ENCODE results near the gene UGT8.
"Not testable (repeated sequence)": the region's sequence is repeated elsewhere in the genome, so short reads cannot be mapped to it uniquely, and the experiment has no call there.

UGT8 gene

DNA sequence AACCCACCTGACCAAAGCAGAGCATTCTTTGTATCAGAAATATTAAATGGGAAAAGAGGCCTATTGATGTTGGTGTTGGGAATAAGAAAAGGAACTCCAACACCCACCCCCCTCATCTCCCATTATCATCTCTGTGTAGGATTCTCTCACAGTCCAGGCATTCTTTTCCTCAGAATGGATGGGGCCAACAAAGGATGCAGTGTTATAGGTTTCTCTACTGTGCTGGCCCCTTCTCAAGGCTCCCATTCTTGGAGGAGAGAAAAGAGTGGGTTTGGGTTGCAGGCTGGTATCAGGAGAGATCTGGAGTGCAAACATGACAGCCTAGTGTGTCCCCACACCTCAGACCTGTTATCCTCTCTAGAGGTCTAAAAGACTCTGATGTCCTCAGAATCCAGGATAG is 59.6 kb downstream of the UGT8 start:
- Histone ChIP-seq H3K36me3 (ENCODE audit: control insufficient read depth, insufficient read depth, low read length) (no peaks in the 10 kb centered on the region), H3K4me1 (ENCODE audit: control insufficient read depth, insufficient read depth, low read length, poor library complexity, severe bottlenecking) (no peaks in the 10 kb centered on the region), H3K4me3 (ENCODE audit: extremely low read depth, insufficient read depth, low read length, poor library complexity, severe bottlenecking) (no peak overlapping the region), H3K9me3 (ENCODE audit: control insufficient read depth, low read length) (no peaks in the 10 kb centered on the region), H3K27ac (ENCODE audit: low read depth, low read length, severe bottlenecking) (no peak overlapping the region)

DNA sequence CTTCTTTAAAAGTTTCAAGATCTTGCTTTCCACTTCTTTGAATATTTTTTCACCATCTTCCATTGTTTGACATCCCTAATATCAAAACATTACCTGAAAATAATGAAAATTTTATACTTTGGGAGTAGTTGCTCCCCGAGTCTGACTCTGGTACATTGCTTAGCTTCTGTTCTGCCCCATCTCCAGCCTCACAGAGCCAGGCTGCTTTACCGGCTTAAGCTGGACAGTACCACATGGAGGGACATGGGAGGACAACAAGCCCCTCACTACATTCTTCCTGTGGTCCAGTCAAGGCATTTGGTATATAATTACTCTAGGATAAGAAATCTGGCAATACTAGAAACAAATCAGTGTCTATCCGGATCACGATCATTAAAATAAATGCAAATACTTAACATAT is 60.2 kb downstream of the UGT8 start:
- H3K27ac ChIP-seq (ENCODE audit: low read depth, low read length, severe bottlenecking) = no peak overlapping the region
- H3K4me1 ChIP-seq (ENCODE audit: control insufficient read depth, insufficient read depth, low read length, poor library complexity, severe bottlenecking) = no peaks in the 10 kb centered on the region
- H3K9me3 ChIP-seq (ENCODE audit: control insufficient read depth, low read length) = no peaks in the 10 kb centered on the region
- 100% methylated on average over 1 of the region's 4 CpGs; no CpG with 5 or more reads in 1 of the 2 experiments for WGBS, 2 experiments (ENCODE audit: insufficient coverage in 2 of 2)
- no peaks in the 10 kb centered on the region for H3K36me3 ChIP-seq (ENCODE audit: control insufficient read depth, insufficient read depth, low read length)
- H3K4me3 ChIP-seq (ENCODE audit: extremely low read depth, insufficient read depth, low read length, poor library complexity, severe bottlenecking) = no peak overlapping the region

GRCh38 chr4:114659386-114660008 is 60.9 kb downstream of the UGT8 start:
- Histone ChIP-seq H3K36me3 (ENCODE audit: control insufficient read depth, insufficient read depth, low read length) (no peaks in the 10 kb centered on the region), H3K27ac (ENCODE audit: low read depth, low read length, severe bottlenecking) (no peak overlapping the region), H3K4me3 (ENCODE audit: extremely low read depth, insufficient read depth, low read length, poor library complexity, severe bottlenecking) (no peak overlapping the region), H3K4me1 (ENCODE audit: control insufficient read depth, insufficient read depth, low read length, poor library complexity, severe bottlenecking) (no peaks in the 10 kb centered on the region), H3K9me3 (ENCODE audit: control insufficient read depth, low read length) (no peaks in the 10 kb centered on the region)
- WGBS, 2 experiments (ENCODE audit: insufficient coverage in 2 of 2) = 0 to 17% methylated on average over 1 to 2 of the region's 4 CpGs

DNA sequence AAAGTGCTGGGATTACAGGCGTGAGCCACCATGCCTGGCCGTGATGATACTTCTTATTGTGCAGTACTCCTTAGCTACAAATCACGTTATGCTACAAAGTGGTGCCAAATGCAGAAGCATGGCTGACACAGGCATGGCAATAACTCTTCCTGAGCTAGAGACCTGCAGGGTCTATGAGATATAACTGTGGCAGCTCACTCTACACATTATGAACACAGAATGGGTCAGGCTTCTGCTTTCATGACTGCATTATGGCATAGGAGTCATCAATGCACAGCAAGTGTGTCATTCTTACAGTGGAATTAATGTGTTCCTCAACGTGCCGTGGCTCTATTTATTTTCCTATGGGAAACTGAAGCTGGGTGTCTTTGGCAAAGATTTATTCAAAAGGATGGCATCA is 64.5 kb downstream of the UGT8 start:
- 89 to 93% methylated on average over 3 of the region's 5 CpGs for WGBS, 2 experiments (ENCODE audit: insufficient coverage in 2 of 2)
- no peaks in the 10 kb centered on the region for H3K36me3 ChIP-seq (ENCODE audit: control insufficient read depth, insufficient read depth, low read length)

DNA sequence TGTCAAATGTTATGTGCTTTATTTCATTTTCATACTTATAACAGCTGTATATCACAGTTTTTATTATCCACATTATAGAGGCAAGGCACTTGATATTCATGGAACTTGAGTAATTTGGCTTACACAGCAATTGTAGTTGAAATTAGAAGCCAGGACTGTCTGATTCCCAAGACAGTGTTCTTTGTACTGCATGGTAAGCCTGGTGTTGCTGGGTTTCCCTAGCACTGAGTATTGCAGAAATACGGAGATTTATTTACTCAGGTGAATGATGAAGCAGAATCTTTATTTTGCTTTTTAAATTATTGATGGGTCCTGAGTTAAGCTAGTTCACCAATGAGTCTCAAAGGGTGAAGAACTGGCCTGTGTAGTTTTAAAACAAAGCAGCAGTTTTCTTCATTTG is 70.0 kb downstream of the UGT8 start:
- Histone ChIP-seq H3K4me1 (ENCODE audit: control insufficient read depth, insufficient read depth, low read length, poor library complexity, severe bottlenecking) (no peaks in the 10 kb centered on the region), H3K27ac (ENCODE audit: low read depth, low read length, severe bottlenecking) (no peak overlapping the region), H3K9me3 (ENCODE audit: control insufficient read depth, low read length) (no peaks in the 10 kb centered on the region), H3K4me3 (ENCODE audit: extremely low read depth, insufficient read depth, low read length, poor library complexity, severe bottlenecking) (no peak overlapping the region), H3K36me3 (ENCODE audit: control insufficient read depth, insufficient read depth, low read length) (no peaks in the 10 kb centered on the region)
- WGBS, 2 experiments (ENCODE audit: insufficient coverage in 2 of 2) = 83 to 100% methylated on average over 1 of the region's 1 CpG

More for the DNA sequence above, 64.5 kb downstream of the UGT8 start:
- H3K4me3 ChIP-seq (ENCODE audit: extremely low read depth, insufficient read depth, low read length, poor library complexity, severe bottlenecking) = no peak overlapping the region
- no peaks in the 10 kb centered on the region for H3K4me1 ChIP-seq (ENCODE audit: control insufficient read depth, insufficient read depth, low read length, poor library complexity, severe bottlenecking)
- H3K9me3 ChIP-seq (ENCODE audit: control insufficient read depth, low read length) = no peaks in the 10 kb centered on the region
- H3K27ac ChIP-seq (ENCODE audit: low read depth, low read length, severe bottlenecking) = no peak overlapping the region

DNA sequence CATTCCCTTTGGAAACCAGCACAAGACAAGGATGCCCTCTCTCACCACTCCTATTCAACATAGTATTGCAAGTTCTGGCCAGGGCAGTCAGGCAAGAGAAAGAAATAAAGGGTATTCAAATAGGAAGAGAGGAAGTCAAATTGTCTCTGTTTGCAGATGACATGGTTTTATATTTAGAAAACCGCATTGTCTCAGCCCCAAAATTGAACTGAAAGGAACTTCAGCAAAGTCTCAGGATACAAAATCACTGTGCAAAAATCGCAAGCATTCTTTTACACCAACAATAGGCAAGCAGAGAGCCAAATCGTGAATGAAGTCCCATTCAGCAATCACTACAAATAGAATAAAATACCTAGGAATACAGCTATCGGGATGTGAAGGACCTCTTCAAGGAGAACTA is 72.1 kb downstream of the UGT8 start:
- WGBS, 2 experiments (ENCODE audit: insufficient coverage in 2 of 2) = 79 to 93% methylated on average over 2 to 3 of the region's 4 CpGs
- H3K4me1 ChIP-seq (ENCODE audit: control insufficient read depth, insufficient read depth, low read length, poor library complexity, severe bottlenecking) = not testable (repeated sequence)

DNA sequence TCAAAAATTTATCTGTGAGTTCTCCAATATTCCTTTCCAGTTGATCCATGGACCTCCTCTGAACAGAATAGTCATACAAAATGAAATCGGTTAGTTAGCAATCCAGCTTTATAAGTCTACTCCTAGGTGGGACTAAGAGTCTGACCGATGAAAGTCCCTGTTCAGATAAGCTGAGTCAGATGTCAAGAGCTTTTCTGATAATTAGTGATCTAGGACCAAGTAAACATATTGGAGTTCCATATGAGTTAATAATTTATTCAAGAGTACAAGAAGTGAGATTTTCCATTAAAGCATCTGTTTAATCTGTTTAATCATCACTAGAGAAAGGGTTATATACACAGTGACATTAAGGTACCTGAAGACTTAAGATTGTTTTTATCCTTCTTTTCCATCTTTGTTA is 74.7 kb downstream of the UGT8 start:
- no peaks in the 10 kb centered on the region for H3K36me3 ChIP-seq (ENCODE audit: control insufficient read depth, insufficient read depth, low read length)
- 82% methylated on average over 2 of the region's 2 CpGs; no CpG with 5 or more reads in 1 of the 2 experiments for WGBS, 2 experiments (ENCODE audit: insufficient coverage in 2 of 2)
- H3K4me1 ChIP-seq (ENCODE audit: control insufficient read depth, insufficient read depth, low read length, poor library complexity, severe bottlenecking) = no peaks in the 10 kb centered on the region
- H3K4me3 ChIP-seq (ENCODE audit: extremely low read depth, insufficient read depth, low read length, poor library complexity, severe bottlenecking) = no peak overlapping the region
- no peak overlapping the region for H3K27ac ChIP-seq (ENCODE audit: low read depth, low read length, severe bottlenecking)
- H3K9me3 ChIP-seq (ENCODE audit: control insufficient read depth, low read length) = no peaks in the 10 kb centered on the region

More for the DNA sequence above, 72.1 kb downstream of the UGT8 start:
- H3K9me3 ChIP-seq (ENCODE audit: control insufficient read depth, low read length); H3K27ac ChIP-seq (ENCODE audit: low read depth, low read length, severe bottlenecking); H3K4me3 ChIP-seq (ENCODE audit: extremely low read depth, insufficient read depth, low read length, poor library complexity, severe bottlenecking); H3K36me3 ChIP-seq (ENCODE audit: control insufficient read depth, insufficient read depth, low read length): not testable (repeated sequence)

- 90 to 100% methylated on average over 2 of the region's 2 CpGs for WGBS, 2 experiments (ENCODE audit: insufficient coverage in 2 of 2)
- Histone ChIP-seq H3K27ac (ENCODE audit: low read depth, low read length, severe bottlenecking) (no peak overlapping the region), H3K4me3 (ENCODE audit: extremely low read depth, insufficient read depth, low read length, poor library complexity, severe bottlenecking) (no peak overlapping the region), H3K36me3 (ENCODE audit: control insufficient read depth, insufficient read depth, low read length) (no peaks in the 10 kb centered on the region), H3K9me3 (ENCODE audit: control insufficient read depth, low read length) (no peaks in the 10 kb centered on the region), H3K4me1 (ENCODE audit: control insufficient read depth, insufficient read depth, low read length, poor library complexity, severe bottlenecking) (no peaks in the 10 kb centered on the region)
These were observed 75.5 kb downstream of the UGT8 start for GRCh38 chr4:114674080-114674479.

- no peaks in the 10 kb centered on the region for H3K9me3 ChIP-seq (ENCODE audit: control insufficient read depth, low read length)
- no peak overlapping the region for H3K4me3 ChIP-seq (ENCODE audit: extremely low read depth, insufficient read depth, low read length, poor library complexity, severe bottlenecking)
- H3K4me1 ChIP-seq (ENCODE audit: control insufficient read depth, insufficient read depth, low read length, poor library complexity, severe bottlenecking) = no peaks in the 10 kb centered on the region
- 78 to 100% methylated on average over 1 of the region's 1 CpG for WGBS, 2 experiments (ENCODE audit: insufficient coverage in 2 of 2)
- H3K27ac ChIP-seq (ENCODE audit: low read depth, low read length, severe bottlenecking) = no peak overlapping the region
- no peaks in the 10 kb centered on the region for H3K36me3 ChIP-seq (ENCODE audit: control insufficient read depth, insufficient read depth, low read length)
These were observed 78.9 kb downstream of the UGT8 start for GRCh38 chr4:114677346-114677979.

DNA sequence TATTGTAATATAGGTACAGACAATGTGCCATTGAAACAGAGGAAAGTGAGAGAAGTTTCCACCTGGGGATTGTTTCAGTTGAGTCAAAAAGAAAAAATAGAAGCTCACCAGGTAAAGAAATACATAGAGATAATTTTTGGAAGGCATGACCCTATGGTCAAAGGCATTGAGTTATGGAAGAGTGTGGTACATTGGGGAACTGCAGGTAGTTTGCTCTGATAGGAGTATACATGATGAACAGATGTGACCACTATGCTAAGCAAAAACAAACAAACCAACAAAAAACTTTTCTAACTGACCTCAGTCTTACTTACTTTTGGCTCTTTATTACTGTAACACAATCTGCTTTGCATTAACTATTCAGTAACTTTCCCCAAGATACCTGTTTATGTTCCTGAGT is 85.9 kb downstream of the UGT8 start:
- no peaks in the 10 kb centered on the region for H3K36me3 ChIP-seq (ENCODE audit: control insufficient read depth, insufficient read depth, low read length)
- no peak overlapping the region for H3K27ac ChIP-seq (ENCODE audit: low read depth, low read length, severe bottlenecking)
- no peaks in the 10 kb centered on the region for H3K4me1 ChIP-seq (ENCODE audit: control insufficient read depth, insufficient read depth, low read length, poor library complexity, severe bottlenecking)
- H3K4me3 ChIP-seq (ENCODE audit: extremely low read depth, insufficient read depth, low read length, poor library complexity, severe bottlenecking) = no peak overlapping the region
- no peaks in the 10 kb centered on the region for H3K9me3 ChIP-seq (ENCODE audit: control insufficient read depth, low read length)

DNA sequence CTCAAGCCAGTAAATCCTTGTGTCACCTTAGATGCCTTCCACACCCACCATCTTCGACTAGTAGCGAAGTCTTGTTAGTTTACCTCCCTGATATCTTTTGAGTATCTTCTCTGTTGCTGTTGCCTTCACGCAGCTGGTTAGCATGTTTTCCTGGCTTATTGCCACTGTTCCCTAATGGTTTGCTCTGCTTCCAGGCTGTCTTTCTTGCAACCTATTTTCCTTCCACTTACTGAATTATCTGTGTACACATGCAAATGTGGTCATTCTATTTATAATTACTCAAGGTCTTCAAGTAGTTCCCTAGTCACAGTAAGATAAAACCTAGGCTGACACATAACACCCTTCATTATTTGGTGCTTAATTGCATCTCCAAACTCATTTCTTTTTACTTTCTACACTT is 89.5 kb downstream of the UGT8 start:
- no peak overlapping the region for H3K27ac ChIP-seq (ENCODE audit: low read depth, low read length, severe bottlenecking)
- 88 to 97% methylated on average over 3 of the region's 3 CpGs for WGBS, 2 experiments (ENCODE audit: insufficient coverage in 2 of 2)
- no peaks in the 10 kb centered on the region for H3K9me3 ChIP-seq (ENCODE audit: control insufficient read depth, low read length)
- H3K4me3 ChIP-seq (ENCODE audit: extremely low read depth, insufficient read depth, low read length, poor library complexity, severe bottlenecking) = no peak overlapping the region
- H3K4me1 ChIP-seq (ENCODE audit: control insufficient read depth, insufficient read depth, low read length, poor library complexity, severe bottlenecking) = no peaks in the 10 kb centered on the region
- H3K36me3 ChIP-seq (ENCODE audit: control insufficient read depth, insufficient read depth, low read length) = no peaks in the 10 kb centered on the region

Measured in mesodermal cell (in vitro differentiated cells).